HL-60 (cell line): ENCODE measurements around the gene SLC10A3.

Experiments
- DNase-seq, 2 experiments: peaks; one replicate each; pipeline ENCODE4 v3.0.0-alpha.2; 2010 to 2020; ENCODE audit warnings: low read depth in 1 of 2, low spot score in 1 of 2
- H3K27ac ChIP-seq: fragments of 250-450 bp; sonication (Bioruptor Pico); replicated peaks from 2 replicates; pipeline ENCODE4 v1.5.1; 2020; ENCODE audit warnings: mild to moderate bottlenecking, moderate library complexity
- H3K27me3 ChIP-seq: fragments of 250-450 bp; sonication (Bioruptor Pico); 2 replicates; pipeline ENCODE4 v1.5.1; 2021; ENCODE audit warnings: mild to moderate bottlenecking, moderate library complexity; ENCODE audit not compliant: insufficient read depth, poor library complexity, severe bottlenecking
- H3K4me3 ChIP-seq: replicated peaks from 2 replicates; pipeline ENCODE4 v1.5.1; 2011; ENCODE audit warnings: mild to moderate bottlenecking, control low read depth, low read length; ENCODE audit not compliant: insufficient read depth
- CTCF ChIP-seq: IDR thresholded peaks from one replicate; pipeline ENCODE4 v1.5.1; 2011; ENCODE audit warnings: low read length, control low read depth, inconsistent platforms; ENCODE audit not compliant: insufficient read depth
- GABPA ChIP-seq: IDR thresholded peaks from 2 replicates; pipeline ENCODE4 v1.6.1; 2012; ENCODE audit warnings: low read depth
- POLR2AphosphoS5 ChIP-seq: IDR thresholded peaks from 2 replicates; pipeline ENCODE4 v1.6.1; 2012; ENCODE audit warnings: low read depth
- SPI1 ChIP-seq: IDR thresholded peaks from 2 replicates; pipeline ENCODE4 v1.6.1; 2012; ENCODE audit warnings: low read depth, mild to moderate bottlenecking, borderline replicate concordance
- TF ChIP-seq, protein P1 (sequence below): IDR thresholded peaks from 2 replicates; pipeline ENCODE4 v1.6.1; 2012; ENCODE audit warnings: low read depth; ENCODE audit not compliant: insufficient replicate concordance

SLC10A3 gene

GRCh38 chrX:154486396-154487207, 3.8 kb downstream of the SLC10A3 start, which contains the start of gene UBL4A:
TSS of gene UBL4A (minus strand) at chrX:154486615. CDS start at chrX:154486584, 31 bp downstream.
- H3K4me3 ChIP-seq: peak within 1 kb of the TSS; percentile 59
- H3K27me3 ChIP-seq: no peaks in the 10 kb centered on the region
- H3K27ac ChIP-seq: peak within 1 kb of the TSS; percentile 80
- peak; percentile 26 to 38 for DNase-seq
- TF ChIP-seq GABPA (no peak), POLR2AphosphoS5 (no peak), CTCF (no peak), SPI1 (no peak)
- TF ChIP-seq, protein P1, sequence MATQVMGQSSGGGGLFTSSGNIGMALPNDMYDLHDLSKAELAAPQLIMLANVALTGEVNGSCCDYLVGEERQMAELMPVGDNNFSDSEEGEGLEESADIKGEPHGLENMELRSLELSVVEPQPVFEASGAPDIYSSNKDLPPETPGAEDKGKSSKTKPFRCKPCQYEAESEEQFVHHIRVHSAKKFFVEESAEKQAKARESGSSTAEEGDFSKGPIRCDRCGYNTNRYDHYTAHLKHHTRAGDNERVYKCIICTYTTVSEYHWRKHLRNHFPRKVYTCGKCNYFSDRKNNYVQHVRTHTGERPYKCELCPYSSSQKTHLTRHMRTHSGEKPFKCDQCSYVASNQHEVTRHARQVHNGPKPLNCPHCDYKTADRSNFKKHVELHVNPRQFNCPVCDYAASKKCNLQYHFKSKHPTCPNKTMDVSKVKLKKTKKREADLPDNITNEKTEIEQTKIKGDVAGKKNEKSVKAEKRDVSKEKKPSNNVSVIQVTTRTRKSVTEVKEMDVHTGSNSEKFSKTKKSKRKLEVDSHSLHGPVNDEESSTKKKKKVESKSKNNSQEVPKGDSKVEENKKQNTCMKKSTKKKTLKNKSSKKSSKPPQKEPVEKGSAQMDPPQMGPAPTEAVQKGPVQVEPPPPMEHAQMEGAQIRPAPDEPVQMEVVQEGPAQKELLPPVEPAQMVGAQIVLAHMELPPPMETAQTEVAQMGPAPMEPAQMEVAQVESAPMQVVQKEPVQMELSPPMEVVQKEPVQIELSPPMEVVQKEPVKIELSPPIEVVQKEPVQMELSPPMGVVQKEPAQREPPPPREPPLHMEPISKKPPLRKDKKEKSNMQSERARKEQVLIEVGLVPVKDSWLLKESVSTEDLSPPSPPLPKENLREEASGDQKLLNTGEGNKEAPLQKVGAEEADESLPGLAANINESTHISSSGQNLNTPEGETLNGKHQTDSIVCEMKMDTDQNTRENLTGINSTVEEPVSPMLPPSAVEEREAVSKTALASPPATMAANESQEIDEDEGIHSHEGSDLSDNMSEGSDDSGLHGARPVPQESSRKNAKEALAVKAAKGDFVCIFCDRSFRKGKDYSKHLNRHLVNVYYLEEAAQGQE: no peak

GRCh38 chrX:154486052-154486395, 4.4 kb downstream of the SLC10A3 start:
- H3K27ac ChIP-seq: peak overlapping the region; percentile 80

More at GRCh38 chrX:154486052-154486395, 4.4 kb downstream of the SLC10A3 start:
- Histone ChIP-seq H3K27me3 (no peaks in the 10 kb centered on the region), H3K4me3 (peak overlapping the region; percentile 59)
- TF ChIP-seq POLR2AphosphoS5 (no peak), CTCF (no peak), GABPA (no peak), SPI1 (no peak)
- TF ChIP-seq, protein P1: no peak
- peak in 1 of 2 experiments; percentile 22 for DNase-seq
